K562 (cell line): ENCODE results near the gene GUCA2B. TPM values are rescaled to one million over a fixed set of nuclear protein-coding genes. Genes with fewer than 3 reads are reported as not detected.
A peak's percentile ranks its signal among the peaks of the same experiment; 100 is the strongest.

ENCODE experiments used
- ATAC-seq: fragments of 200-7000 bp; cut with Tn5 transposase; 3 replicates; pipeline ENCODE4 v1.9.1; 2020; ENCODE audit warnings: moderate library complexity
- BruUV-seq: library from RNA; stranded (reverse); fragments of 400-500 nt; replicated peaks from 2 replicates; lab custom pipeline; 2021; lab: Mats Ljungman, UMichigan
- CTCF ChIA-PET: fragments of 300-600 bp; formaldehyde crosslinking; extraction: SDS; loops from one replicate; lab custom pipeline; 2021; ENCODE audit warnings: low intra/inter-chr PET ratio; lab: Yijun Ruan, JAX
- POLR2A ChIA-PET: fragments of 300-600, 350-650 bp; sonication (Branson Sonifier 250); formaldehyde crosslinking; extraction: SDS; loops from one replicate; lab custom pipeline; 2021; ENCODE audit warnings: antibody characterized with exemption, inconsistent platforms; lab: Yijun Ruan, JAX
- DNase-seq, 4 experiments: peaks; one replicate each; pipeline versions ENCODE4 v3.0.0 to v3.0.0-alpha.2; 2011 to 2018; ENCODE audit warnings: low spot score in 3 of 4, mixed read lengths in 3 of 4; ENCODE audit errors: extremely low read depth in 1 of 4
- FAIRE-seq: peaks from 2 replicates; lab custom pipeline; 2011; peaks lifted over from hg19 to GRCh38; lab: Jason Lieb, UNC
- H2AFZ ChIP-seq: 2 replicates; pipeline ENCODE4 v1.6.0; 2011; ENCODE audit warnings: low read depth, low read length, control low read depth, inconsistent platforms
- H3K27ac ChIP-seq: fragments of 200-600 bp; 3 replicates; pipeline ENCODE4 v1.8.0; 2011; ENCODE audit warnings: low read depth, mild to moderate bottlenecking, control low read depth, inconsistent platforms, low read length, moderate library complexity, mixed read lengths; ENCODE audit errors: extremely low read depth
- H3K27me3 ChIP-seq, 2 experiments: fragments of 300-600 bp in 1 of 2; 2 replicates in 1 of 2; 3 replicates in 1 of 2; pipeline versions ENCODE4 v1.6.0 to v1.8.0; 2011; ENCODE audit warnings: inconsistent platforms in 2 of 2, low read length in 2 of 2, mild to moderate bottlenecking in 1 of 2, mixed read lengths in 1 of 2, moderate library complexity in 1 of 2; ENCODE audit not compliant: control insufficient read depth in 2 of 2, insufficient read depth in 2 of 2
- H3K36me3 ChIP-seq: fragments of 300-600 bp; 3 replicates; pipeline ENCODE4 v1.8.0; 2011; ENCODE audit warnings: mild to moderate bottlenecking, low read length, inconsistent platforms; ENCODE audit not compliant: control insufficient read depth, insufficient read depth
- H3K4me1 ChIP-seq, 2 experiments: fragments of 200-600 bp in 1 of 2; replicated peaks in 1 of 2; 2 replicates in 1 of 2; 3 replicates in 1 of 2; pipeline versions ENCODE4 v1.5.1 to v1.8.0; 2011; ENCODE audit warnings: inconsistent platforms in 2 of 2, low read length in 2 of 2, mild to moderate bottlenecking in 1 of 2, mixed read lengths in 1 of 2, moderate library complexity in 1 of 2; ENCODE audit not compliant: control insufficient read depth in 2 of 2, insufficient read depth in 2 of 2
- H3K4me2 ChIP-seq: 2 replicates; pipeline ENCODE4 v1.6.1; 2011; ENCODE audit warnings: low read length, control low read depth, inconsistent platforms, mixed read lengths; ENCODE audit not compliant: insufficient read depth
- H3K4me3 ChIP-seq: fragments of 200-600 bp; sonication (generic), shearing (Covaris generic); 2 replicates; pipeline ENCODE4 v1.5.1; 2016; ENCODE audit warnings: control low read depth, inconsistent platforms
- H3K79me2 ChIP-seq: fragments of 200-600 bp; 3 replicates; pipeline ENCODE4 v1.8.0; 2011; ENCODE audit warnings: low read length, inconsistent platforms; ENCODE audit not compliant: control insufficient read depth, insufficient read depth
- H3K9ac ChIP-seq, 2 experiments: 2 replicates each; pipeline versions ENCODE4 v1.6.0 to v1.6.1; 2011; ENCODE audit warnings: low read depth in 2 of 2, low read length in 2 of 2, control low read depth in 1 of 2, inconsistent platforms in 1 of 2, mild to moderate bottlenecking in 1 of 2, mixed read lengths in 1 of 2; ENCODE audit not compliant: insufficient read depth in 1 of 2
- H3K9me1 ChIP-seq: one replicate; pipeline ENCODE4 v1.6.0; 2011; ENCODE audit warnings: inconsistent platforms, mild to moderate bottlenecking, low read length, moderate library complexity; ENCODE audit not compliant: control insufficient read depth, insufficient read depth
- H3K9me3 ChIP-seq: replicated peaks from 2 replicates; pipeline ENCODE4 v1.5.1; 2011; ENCODE audit warnings: low read depth, low read length, inconsistent platforms; ENCODE audit not compliant: control insufficient read depth, insufficient read depth
- H4K20me1 ChIP-seq: replicated peaks from 2 replicates; pipeline ENCODE4 v1.6.1; 2011; ENCODE audit warnings: low read length, inconsistent platforms, mixed read lengths; ENCODE audit not compliant: control insufficient read depth, insufficient read depth
- HSF4 ChIP-seq: fragments of 250-450 bp; sonication (Bioruptor Pico); IDR thresholded peaks from 2 replicates; pipeline ENCODE4 v2.1.2; 2022; ENCODE audit warnings: mild to moderate bottlenecking, moderate library complexity, borderline replicate concordance
- MBD1 ChIP-seq: fragments of 250-450 bp; sonication (Bioruptor Pico); IDR thresholded peaks from 2 replicates; pipeline ENCODE4 v1.8.0; 2022; ENCODE audit warnings: inconsistent platforms
- PCBP2 ChIP-seq: fragments of 200-400 bp; formaldehyde crosslinking; IDR thresholded peaks from 2 replicates; pipeline ENCODE4 v1.6.1; 2018; ENCODE audit warnings: low read length, low read depth, mild to moderate bottlenecking, moderate library complexity; ENCODE audit not compliant: poor library complexity, severe bottlenecking
- PHF21A ChIP-seq: fragments of 450-650 bp; IDR thresholded peaks from 2 replicates; pipeline ENCODE4 v1.6.1; 2017; ENCODE audit warnings: low read depth, borderline replicate concordance
- RAD21 ChIP-seq, 2 experiments: fragments of 250-450 bp in 1 of 2; fragments of 450-650 bp in 1 of 2; sonication (Bioruptor Pico) in 1 of 2; formaldehyde crosslinking in 1 of 2; IDR thresholded peaks in 1 of 2; conservative IDR thresholded peaks in 1 of 2; 2 replicates each; pipeline versions ENCODE4 v1.4.0 to v1.8.0; 2020 to 2022; ENCODE audit warnings: mild to moderate bottlenecking in 2 of 2, moderate library complexity in 1 of 2
- SOX6 ChIP-seq: fragments of 450-650 bp; IDR thresholded peaks from 2 replicates; pipeline ENCODE4 v1.6.1; 2014; ENCODE audit warnings: mild to moderate bottlenecking
- YY1 ChIP-seq, 3 experiments: IDR thresholded peaks; 2 replicates each; pipeline ENCODE4 v1.6.1; 2011; ENCODE audit warnings: low read length in 2 of 3, mild to moderate bottlenecking in 2 of 3, moderate library complexity in 2 of 3, borderline replicate concordance in 1 of 3, control low read depth in 1 of 3, low read depth in 1 of 3; ENCODE audit not compliant: insufficient read depth in 3 of 3, insufficient replicate concordance in 2 of 3, control insufficient read depth in 1 of 3, insufficient read length in 1 of 3; ENCODE audit errors: extremely low read depth in 1 of 3
- ZNF239 ChIP-seq: fragments of 250-450 bp; sonication (Bioruptor Pico); IDR thresholded peaks from 2 replicates; pipeline ENCODE4 v1.4.0; 2020; ENCODE audit warnings: mild to moderate bottlenecking
- WGBS: fragments of 100-300 bp; shearing (Covaris generic); methylation state at CpG from one replicate; pipeline ENCODE4 v1.1.6; 2016; ENCODE audit warnings: low coverage, mixed read lengths; ENCODE audit not compliant: insufficient coverage; ENCODE audit errors: missing lambda C conversion rate; 5-methylcytosine and 5-hydroxymethylcytosine counted together
- in situ Hi-C: fragments of 300-500 bp; cut with MboI; formaldehyde crosslinking; loops from 4 replicates; pipeline ENCODE4 v1.15.0; 2018; ENCODE audit warnings: inconsistent platforms, mixed read lengths
- intact Hi-C: fragments of 100-400 bp; cut with micrococcal nuclease; formaldehyde crosslinking; loops from 2 replicates; pipeline ENCODE4 v1.14.2; 2022
- polyA plus RNA-seq, 8 experiments: library from polyadenylated mRNA; depleted of rRNA in 4 of 8; stranded (reverse) in 5 of 8; unstranded in 3 of 8; fragments of >200 nt; fragmentation: Nextera tagmentation in 2 of 8; fragmentation: Illumina TruSeq in 1 of 8; extraction: Ambion mirVana in 2 of 8; extraction: Trizol in 1 of 8; gene quantifications; 2 replicates each; pipeline versions ENCODE4 v1.2.1 to v1.2.3, GENCODE V29; 2011 to 2014; ENCODE audit warnings: inconsistent platforms in 1 of 8, missing spikeins in 1 of 8
- total RNA-seq, 7 experiments: library from RNA; depleted of rRNA in 6 of 7; stranded (reverse); fragments of >200 nt in 6 of 7; fragmentation: Illumina TruSeq in 2 of 7; extraction: Trizol in 2 of 7; gene quantifications; 2 replicates each; pipeline versions ENCODE4 v1.2.1 to v1.2.3, GENCODE V29; 2011 to 2021; ENCODE audit warnings: low replicate concordance in 1 of 7
- TF ChIP-seq, protein P1 (sequence below), 3 experiments: fragments of 200-800 bp in 1 of 3; sonication (Bioruptor generic) in 1 of 3; sonication (generic) in 1 of 3; formaldehyde crosslinking in 1 of 3; IDR thresholded peaks; 2 replicates each; pipeline versions ENCODE4 v1.6.1 to v1.8.0; 2016 to 2022; ENCODE audit warnings: mild to moderate bottlenecking in 2 of 3, missing compliant biosample characterization in 2 of 3, missing genetic modification characterization in 2 of 3, missing genetic modification reagents in 1 of 3
- TF ChIP-seq, protein P2 (sequence below), 3 experiments: IDR thresholded peaks in 2 of 3; conservative IDR thresholded peaks in 1 of 3; 2 replicates each; pipeline ENCODE4 v1.5.1; 2011 to 2012; ENCODE audit warnings: low read length in 3 of 3, mild to moderate bottlenecking in 3 of 3, control low read depth in 2 of 3, improper control_type of control experiment in 1 of 3, inconsistent platforms in 1 of 3, low read depth in 1 of 3, mixed read lengths in 1 of 3, moderate library complexity in 1 of 3; ENCODE audit not compliant: insufficient read depth in 2 of 3

GUCA2B gene
- total and polyA plus RNA-seq, 9 of the 15 experiments (the other 6 are each of a cell fraction or from before 2014, with no cell fraction given) = not detected

DNA sequence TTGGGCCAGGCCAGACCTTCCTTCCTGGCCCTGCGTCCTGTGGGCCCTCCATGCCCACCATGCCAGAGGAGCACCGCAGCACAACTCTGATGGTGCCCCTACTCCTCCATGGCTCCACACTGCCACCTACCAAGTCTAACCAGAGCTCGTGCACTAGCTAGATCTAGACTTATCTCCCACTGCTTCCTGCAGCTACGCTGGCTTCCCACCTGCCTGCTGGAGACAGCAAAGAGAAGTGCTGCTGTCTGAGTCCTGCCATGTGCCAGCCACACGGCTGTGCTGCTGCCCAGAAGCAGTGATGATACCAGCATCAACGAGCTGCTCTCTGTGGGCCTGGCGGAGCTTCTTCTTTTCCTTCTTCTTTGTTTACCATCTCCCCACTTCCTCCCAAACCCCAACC lies 4.5 kb downstream of the GUCA2B start:
- Histone ChIP-seq H3K79me2 (no peaks in the 10 kb centered on the region), H4K20me1 (no peaks in the 10 kb centered on the region; the same call in none of the 2 replicates), H3K4me2 (no peak overlapping the region), H3K27ac (no peak overlapping the region), H3K9me3 (no peaks in the 10 kb centered on the region), H2AFZ (no peak overlapping the region), H3K9me1 (no peaks in the 10 kb centered on the region), H3K4me1 (peaks cover 0 to 5% of the 10 kb centered on the region in 2 experiments; a peak in 1 of 5 replicates), H3K36me3 (no peaks in the 10 kb centered on the region), H3K9ac (0 out of 4 replicates have a peak overlapping the region, but pooled peaks of 1 of the 2 experiments have one; percentile 4), H3K4me3 (no peak overlapping the region), H3K27me3 (peaks cover 30 to 54% of the 10 kb centered on the region in 2 experiments; a peak in 4 of 5 replicates)
- ChIA-PET POLR2A (no interaction called here), CTCF (no interaction called here)
- in situ Hi-C loops (no loop called here), intact Hi-C loops (no loop called here)
- no TSS peak for BruUV-seq
- TF ChIP-seq SOX6 (no peak), PHF21A (no peak), ZNF239 (CRISPR knock-in tag) (no peak), RAD21 (CRISPR knock-in tag; conservative IDR thresholded peaks at IDR 0.05 in 1 of 2, IDR thresholded peaks at IDR 0.05 in 1 of 2) (peak in 1 of 2 experiments; percentile 55; a peak in 2 of 4 replicates), HSF4 (CRISPR knock-in tag) (no peak), MBD1 (CRISPR knock-in tag) (no peak), YY1 (IDR thresholded peaks at IDR 0.05; ENCODE audit: borderline replicate concordance in 1 of 3, control insufficient read depth in 1 of 3, extremely low read depth in 1 of 3, insufficient read depth in 3 of 3, insufficient read length in 1 of 3, insufficient replicate concordance in 2 of 3, low read depth in 1 of 3, low read length in 2 of 3) (no peak), PCBP2 (no peak)
- TF ChIP-seq, protein P1, sequence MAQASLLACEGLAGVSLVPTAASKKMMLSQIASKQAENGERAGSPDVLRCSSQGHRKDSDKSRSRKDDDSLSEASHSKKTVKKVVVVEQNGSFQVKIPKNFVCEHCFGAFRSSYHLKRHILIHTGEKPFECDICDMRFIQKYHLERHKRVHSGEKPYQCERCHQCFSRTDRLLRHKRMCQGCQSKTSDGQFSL (CRISPR knock-in tag; IDR thresholded peaks at IDR 0.05) = no peak
- TF ChIP-seq, protein P1 (tag; IDR thresholded peaks at IDR 0.05) = no peak
- TF ChIP-seq, protein P2, sequence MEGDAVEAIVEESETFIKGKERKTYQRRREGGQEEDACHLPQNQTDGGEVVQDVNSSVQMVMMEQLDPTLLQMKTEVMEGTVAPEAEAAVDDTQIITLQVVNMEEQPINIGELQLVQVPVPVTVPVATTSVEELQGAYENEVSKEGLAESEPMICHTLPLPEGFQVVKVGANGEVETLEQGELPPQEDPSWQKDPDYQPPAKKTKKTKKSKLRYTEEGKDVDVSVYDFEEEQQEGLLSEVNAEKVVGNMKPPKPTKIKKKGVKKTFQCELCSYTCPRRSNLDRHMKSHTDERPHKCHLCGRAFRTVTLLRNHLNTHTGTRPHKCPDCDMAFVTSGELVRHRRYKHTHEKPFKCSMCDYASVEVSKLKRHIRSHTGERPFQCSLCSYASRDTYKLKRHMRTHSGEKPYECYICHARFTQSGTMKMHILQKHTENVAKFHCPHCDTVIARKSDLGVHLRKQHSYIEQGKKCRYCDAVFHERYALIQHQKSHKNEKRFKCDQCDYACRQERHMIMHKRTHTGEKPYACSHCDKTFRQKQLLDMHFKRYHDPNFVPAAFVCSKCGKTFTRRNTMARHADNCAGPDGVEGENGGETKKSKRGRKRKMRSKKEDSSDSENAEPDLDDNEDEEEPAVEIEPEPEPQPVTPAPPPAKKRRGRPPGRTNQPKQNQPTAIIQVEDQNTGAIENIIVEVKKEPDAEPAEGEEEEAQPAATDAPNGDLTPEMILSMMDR (IDR thresholded peaks at IDR 0.05 in 2 of 3, conservative IDR thresholded peaks at IDR 0.05 in 1 of 3; ENCODE audit: insufficient read depth in 2 of 3, low read depth in 1 of 3, low read length in 3 of 3) = peak; percentile 25 to 40 (median 35); a peak in 4 of 6 replicates
- DNase-seq (peak in 1 of 4 experiments; percentile 23), FAIRE-seq (no peak), ATAC-seq (peak; percentile 67)
- 3% methylated on average over 7 of the region's 7 CpGs for WGBS
